Head of caudate nucleus (tissue), 42 donors: ENCODE measurements around the gene SLC25A48.

Experiments
- DNase-seq, 42 donors: peaks; one replicate each; pipeline versions ENCODE4 v3.0.0 to v3.0.0-alpha.2; 2020 to 2021; ENCODE audit warnings: mixed read lengths in 7 of 42
- intact Hi-C: fragments of 100-400 bp; cut with DNase I; formaldehyde crosslinking; loops from one replicate; pipeline ENCODE4 v1.15.0; 2022

The SLC25A48 gene

DNA sequence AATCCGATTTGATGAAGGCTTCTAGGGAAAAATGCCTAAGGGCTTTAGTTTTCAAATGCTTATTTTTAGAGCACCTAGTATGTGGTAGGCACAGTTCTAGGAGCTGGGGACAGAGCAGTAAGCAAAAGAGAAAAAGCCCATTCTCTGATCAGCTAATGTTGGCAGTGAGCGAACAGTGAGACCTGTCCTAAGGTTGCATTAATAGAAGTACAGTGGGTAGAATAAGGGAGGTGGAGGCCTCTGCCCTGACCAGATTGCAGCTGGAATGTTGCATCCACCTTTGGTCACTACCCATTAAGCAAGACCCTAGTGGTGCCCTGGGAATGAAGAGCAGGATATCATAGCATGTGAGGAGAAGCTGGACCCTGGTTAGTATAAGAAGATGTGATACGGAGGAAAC lies 41.1 kb downstream of the SLC25A48 start:
- no peak for DNase-seq
- intact Hi-C loops: no loop called here

DNA sequence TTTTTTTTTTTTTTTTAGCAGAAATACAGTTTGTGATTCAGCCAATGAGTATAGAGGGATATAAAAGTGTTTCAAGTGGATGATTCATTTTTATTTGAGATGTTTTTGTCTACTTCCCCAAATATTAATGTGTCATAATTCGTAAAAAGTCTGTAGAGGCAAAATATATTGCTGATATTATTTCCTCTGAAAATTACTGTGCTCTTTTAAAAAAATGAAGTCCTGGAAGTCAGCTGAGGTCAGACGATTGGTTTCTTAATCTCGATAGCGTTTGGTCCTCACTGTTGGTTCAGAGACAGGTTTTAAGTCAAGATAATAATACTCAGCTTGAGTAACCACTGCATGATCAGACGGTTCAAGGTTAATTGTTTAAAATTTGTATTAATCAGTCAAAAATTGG lies 41.7 kb downstream of the SLC25A48 start:
- intact Hi-C loops: no loop called here
- DNase-seq: no peak

DNA sequence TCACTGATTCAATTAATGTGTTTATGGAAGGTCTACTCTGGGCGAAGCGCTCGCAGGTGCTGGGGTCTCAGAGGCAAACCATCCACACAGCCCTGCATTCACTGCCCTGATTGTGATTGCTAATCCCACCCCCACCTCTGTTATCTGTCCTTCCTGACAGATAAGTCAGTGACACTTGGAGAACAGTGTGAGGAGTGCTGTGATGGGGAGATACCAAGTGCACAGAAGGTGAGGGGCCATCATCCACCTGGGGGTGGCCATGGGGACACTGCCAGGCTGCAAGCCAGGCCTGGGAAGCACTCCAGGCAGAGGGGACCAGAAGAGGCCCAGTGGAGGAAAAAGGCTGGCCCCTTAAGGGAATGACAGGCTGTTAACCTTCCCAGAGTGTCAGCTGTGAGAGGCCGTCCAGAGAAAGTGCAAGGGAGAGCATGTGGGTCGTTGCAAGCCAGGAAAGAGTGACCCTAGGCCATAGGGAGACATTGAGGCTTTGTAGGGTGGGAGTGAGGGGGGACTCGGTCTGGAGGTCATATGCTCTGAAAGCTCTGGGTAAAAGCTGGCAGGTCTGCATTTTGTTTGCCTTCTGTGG lies 43.2 kb downstream of the SLC25A48 start:
- no peak for DNase-seq

DNA sequence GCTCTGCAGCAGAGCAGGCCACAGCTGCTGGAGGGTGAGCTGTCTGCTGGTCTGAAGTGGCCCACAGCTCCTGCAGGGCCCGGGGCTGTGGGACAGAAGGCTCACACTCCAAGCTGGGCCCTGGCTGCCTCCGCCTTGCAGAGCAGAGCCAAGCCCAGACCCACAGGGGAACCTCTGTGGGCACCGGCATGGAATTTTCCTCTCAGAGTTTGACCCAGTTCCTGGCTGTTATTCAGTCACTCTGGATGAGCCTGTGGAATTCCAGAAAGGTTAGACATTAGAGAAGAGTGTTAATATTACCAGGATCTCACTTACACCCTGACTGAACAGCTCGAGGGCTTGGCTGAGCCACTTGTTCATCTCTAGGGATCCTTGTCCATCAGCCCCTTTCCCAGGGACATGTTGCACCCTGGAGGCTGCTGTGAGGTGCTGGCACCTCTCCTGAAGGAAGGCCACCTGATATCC lies 43.7 kb downstream of the SLC25A48 start:
- intact Hi-C loops: no loop called here
- peak in 1 of 42 donors; percentile 44 for DNase-seq

More for the DNA sequence above, 43.2 kb downstream of the SLC25A48 start:
- intact Hi-C loops: no loop called here

DNA sequence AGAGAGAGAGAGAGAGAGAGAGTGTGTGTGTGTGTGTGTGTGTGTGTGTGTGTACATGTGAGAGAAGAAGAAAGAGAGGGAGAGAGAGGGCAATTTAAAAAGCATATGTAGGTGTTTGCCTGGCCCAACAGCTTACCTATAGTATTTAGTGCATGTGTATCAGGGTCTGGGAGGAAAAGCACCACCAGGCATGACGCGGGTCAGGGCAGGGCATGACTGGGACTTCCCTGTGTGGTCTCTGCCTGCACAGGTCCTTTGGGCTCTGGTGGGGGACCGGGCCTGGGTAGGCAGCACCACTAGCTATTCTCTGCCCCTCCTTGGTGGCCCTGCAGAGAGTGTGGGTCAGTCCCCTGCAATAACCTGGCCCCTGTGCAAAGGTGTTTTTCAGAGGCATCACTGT lies 45.1 kb downstream of the SLC25A48 start:
- intact Hi-C loops: no loop called here
- DNase-seq: no peak

DNA sequence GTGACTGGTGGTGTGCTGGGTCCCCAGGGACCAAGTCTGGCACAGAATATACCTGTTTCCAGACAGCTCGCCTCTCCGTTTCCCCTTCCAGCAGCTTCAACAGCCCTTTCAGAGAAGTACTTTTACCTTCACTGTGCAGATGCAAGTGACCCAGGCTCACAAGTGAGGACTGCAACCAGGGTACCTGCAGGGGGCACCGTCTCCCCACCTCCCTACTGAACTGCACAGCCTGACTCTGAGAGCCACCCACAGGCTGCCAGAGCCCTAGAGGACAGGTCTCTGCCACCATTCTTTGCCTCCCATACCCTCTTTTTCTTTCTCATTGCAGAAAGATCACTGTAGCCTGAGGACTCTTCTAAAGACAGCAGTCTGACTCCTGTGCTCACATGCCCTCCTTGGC lies 45.8 kb downstream of the SLC25A48 start:
- intact Hi-C loops: no loop called here
- DNase-seq: no peak

DNA sequence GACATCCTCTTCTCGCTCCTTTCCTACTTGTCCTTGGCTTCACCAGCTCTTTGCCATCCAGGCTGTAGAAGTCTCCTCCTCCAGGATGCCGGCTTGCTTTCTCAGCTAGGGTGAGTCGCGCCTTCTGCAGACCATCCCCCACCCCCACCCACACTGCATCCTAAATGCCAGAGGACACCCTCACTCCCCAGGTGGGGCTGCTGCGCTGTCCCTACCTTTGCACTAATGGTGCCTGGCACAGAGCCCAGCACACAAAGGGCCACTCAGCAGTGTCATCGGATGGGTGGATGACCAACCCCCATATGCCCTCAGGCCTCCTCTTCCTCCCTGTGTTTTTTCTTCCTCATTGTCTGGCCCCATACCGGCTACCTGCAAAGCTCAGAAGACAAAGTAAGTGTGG lies 46.3 kb downstream of the SLC25A48 start:
- intact Hi-C loops: no loop called here
- DNase-seq: no peak

DNA sequence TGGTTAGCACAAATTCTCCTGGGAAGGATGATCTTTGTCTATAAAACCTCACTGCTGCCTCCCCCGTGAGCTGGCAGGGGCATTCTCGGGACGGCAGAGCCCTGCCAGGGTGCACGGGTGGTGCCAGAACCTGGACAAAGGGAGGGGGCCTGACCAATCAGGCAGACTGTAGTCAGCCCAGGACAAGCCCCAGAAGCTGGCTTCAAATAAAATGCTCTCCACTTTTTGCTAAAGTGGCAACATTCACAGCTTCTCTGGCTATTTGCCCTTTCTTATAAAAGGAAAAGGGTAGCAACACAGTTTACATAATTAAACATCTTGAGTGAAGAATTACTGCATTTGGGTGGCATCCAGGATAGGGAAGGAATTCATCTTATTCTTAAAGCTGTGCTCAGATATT lies 46.8 kb downstream of the SLC25A48 start:
- intact Hi-C loops: no loop called here

DNA sequence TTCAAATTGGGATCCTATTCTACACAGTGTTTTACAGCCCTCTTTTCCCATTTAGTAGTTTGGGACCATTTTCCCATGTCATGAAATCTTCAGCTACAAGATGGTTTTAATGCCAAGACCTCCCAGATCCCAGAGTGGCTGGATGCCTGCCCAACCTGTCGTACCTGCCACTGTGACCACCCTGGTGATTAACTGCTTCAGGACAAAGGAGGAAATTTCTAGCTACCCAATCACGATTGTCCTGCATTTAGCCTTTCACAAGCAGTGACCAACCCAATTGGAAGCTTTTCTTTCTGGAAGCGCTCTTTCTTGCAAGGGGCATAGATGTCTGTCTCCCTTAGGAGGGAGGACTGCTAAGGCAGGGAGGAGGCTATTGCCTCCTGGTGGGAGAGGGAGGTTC lies 47.4 kb downstream of the SLC25A48 start:
- intact Hi-C loops: no loop called here
- DNase-seq: no peak

More for the DNA sequence above, 46.8 kb downstream of the SLC25A48 start:
- DNase-seq: peak in 31 of 42 donors; percentile 17 to 79 (median 48)

DNA sequence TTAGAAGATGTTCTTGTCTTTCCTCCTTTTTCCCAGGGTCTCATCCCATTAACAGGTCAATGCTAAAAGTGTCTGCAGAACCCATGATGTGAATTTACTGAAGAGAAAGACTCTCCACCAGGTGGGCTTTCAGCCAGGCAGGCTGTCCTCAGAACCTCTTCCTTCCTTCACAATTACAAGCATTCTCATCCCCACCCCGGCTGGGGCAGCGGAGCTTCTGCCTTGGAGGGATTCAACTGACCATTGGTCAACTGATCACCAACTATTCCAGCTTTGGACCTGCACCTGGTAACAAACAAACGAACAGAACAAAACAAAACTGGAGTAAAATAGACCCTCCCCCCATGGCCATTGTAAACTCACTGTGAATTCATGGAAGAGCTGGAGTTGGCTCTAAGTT lies 48.6 kb downstream of the SLC25A48 start:
- no peak for DNase-seq
- intact Hi-C loops: no loop called here

DNA sequence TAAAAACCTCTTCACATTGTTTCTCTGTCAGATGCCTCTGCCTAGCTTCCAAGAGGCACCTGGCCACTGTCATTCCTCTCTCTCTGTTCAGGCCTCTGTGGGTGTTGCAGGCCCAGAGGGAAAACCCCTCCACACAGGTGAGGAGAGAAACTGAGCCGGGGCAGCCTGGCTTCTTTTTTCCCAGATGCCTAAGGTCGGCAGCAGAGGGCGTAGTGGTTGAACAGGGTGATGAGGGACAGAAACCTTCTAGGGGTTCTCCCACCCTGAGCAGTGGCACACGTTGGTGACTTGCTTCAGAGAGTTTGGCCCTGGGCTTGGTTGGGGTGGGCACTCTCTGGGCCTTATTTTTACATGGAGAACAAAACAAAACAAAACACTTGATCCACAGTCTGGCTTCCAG lies 49.0 kb downstream of the SLC25A48 start:
- intact Hi-C loops: no loop called here

DNA sequence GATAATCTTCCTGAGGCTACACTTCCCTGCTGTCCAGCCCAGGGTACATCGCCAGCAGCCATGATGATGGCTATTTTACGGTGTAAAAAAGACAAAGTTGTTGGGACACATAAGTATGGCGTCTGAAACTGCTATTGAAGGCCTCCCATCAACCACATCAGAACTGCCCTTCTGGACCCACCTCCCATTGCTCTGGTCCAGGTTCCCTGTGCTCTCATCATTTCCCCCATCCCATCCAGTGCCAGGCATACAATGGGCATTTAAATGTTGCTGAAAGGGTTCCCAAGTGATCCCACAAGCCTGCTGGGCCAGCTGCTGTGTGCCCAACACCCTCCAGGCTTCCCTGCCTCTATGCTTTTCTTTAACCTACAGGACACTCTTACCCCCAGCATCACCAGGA lies 50.6 kb downstream of the SLC25A48 start:
- intact Hi-C loops: loop anchor here (5.0 kb wide), 1 partner anchor 327 kb away; no protein-coding TSS in a partner anchor
- no peak for DNase-seq

More for the DNA sequence above, 49.0 kb downstream of the SLC25A48 start:
- no peak for DNase-seq

DNA sequence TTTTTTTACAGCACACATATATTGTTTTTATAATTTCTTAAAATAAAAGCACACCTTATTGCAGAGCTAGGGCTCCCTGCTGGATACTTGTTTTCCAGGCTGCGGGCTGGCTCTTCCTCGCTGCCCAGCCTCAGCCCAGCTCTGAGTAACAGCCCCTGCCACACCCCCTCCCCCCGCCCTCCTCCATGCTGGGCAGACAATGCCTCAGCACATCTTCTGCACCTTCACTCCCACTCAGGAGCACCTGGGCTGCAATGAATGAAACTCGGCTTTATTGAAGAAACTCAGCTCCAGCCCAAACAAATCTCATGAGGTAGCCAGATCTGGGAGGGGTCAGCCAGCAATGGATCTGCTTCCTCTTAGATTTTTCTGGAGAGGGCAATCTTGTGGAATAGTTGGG lies 51.7 kb downstream of the SLC25A48 start:
- intact Hi-C loops: loop anchor here (5.0 kb wide), 1 partner anchor 326 kb away; no protein-coding TSS in a partner anchor
- no peak for DNase-seq

DNA sequence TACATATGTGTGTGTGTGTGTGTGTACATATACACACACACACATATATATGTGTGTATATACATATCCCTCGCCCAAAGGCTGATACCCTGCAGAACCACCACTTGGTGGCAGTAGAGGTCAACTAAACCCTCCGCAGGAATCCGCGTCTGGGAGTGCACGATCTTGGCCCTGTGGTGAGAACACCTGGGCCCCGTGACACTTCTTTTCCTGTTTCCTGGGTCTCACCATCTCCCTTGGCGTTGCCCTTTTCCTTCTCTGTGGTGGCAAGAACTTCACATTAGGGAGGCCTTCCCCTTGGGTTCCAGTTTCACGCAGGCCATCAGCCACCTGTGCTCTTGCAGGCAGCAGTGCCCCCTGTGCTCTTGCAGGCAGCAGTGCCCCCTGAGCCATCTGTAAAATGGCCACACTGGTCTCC lies 53.0 kb downstream of the SLC25A48 start:
- intact Hi-C loops: loop anchor here (5.0 kb wide), 1 partner anchor 325 kb away; no protein-coding TSS in a partner anchor
- peak; percentile 43 to 86 (median 70) for DNase-seq

DNA sequence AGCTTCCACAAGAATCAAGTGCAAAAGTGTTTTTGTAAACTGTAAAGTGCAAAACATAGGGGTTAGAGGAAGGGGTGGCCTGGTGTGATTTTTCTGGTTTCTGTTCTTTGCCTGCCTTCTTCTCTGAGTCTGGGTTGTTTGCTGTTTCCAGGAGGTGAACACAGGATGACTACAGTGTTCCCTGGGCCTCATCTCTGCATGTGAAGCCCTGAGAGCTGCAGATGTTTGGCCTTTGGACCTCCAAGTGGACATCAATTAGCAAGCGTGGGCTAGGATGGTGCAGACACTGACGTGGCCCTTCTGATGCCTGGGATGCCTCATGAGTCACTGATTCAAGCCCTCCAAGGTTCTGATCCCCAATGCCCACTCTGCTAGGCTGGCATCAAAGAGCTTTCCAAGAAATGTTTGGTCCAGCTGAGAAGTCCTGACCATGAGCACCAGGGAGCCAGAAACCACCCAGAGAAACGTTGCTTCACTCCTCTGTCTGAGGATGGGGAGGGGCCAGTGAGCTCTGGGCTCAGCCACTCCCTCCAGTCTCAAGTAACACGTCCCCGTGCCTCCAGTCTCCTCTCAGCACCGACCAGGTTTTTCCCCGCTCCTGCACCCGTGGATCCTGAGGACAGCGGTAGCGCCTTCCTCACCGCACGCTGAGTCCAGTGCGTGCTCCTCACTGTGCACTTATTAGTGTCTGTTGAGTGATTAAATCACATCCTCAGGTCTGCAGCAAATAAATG lies 53.6 kb downstream of the SLC25A48 start:
- intact Hi-C loops: loop anchor here (5.0 kb wide), 1 partner anchor 324 kb away; no protein-coding TSS in a partner anchor
- no peak for DNase-seq

DNA sequence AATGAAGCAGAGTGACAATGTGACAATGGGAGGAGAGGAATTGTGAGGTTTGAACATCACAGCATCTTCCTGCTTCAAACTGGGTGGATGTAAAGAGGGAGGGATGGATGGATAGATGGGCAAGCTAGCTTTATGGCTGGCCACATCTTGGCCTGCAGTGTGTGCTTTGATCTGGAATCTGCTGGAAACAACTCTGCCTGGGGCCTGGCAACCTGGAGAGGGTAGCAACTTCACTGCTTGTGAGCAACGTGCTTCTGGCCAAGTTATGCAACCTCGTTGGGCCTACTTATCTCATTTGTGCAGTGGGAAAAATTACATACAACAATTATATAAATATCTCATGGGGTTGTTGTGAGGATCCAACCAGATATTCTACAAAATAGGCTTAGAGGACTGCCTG lies 55.8 kb downstream of the SLC25A48 start:
- intact Hi-C loops: no loop called here
- DNase-seq: no peak

DNA sequence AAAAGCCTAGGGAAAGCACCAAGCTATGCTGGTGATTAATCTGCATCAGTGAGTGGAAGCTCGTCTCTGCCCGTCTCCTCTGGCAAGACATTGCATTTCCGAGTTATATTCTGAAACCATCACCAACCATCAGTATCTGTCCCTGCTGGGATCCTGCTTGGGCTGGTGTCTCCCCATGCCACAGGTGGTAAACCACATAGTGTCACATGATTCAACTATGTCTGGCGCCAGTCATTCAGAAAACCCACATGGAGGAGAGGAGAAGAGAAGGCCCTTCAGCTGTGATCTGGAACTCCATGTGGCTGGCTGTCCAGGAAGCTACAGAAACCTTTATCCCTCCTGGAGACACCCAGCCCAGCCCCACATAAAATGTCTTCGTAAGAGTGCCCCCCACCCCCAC lies 56.4 kb downstream of the SLC25A48 start:
- intact Hi-C loops: no loop called here
- no peak for DNase-seq

DNA sequence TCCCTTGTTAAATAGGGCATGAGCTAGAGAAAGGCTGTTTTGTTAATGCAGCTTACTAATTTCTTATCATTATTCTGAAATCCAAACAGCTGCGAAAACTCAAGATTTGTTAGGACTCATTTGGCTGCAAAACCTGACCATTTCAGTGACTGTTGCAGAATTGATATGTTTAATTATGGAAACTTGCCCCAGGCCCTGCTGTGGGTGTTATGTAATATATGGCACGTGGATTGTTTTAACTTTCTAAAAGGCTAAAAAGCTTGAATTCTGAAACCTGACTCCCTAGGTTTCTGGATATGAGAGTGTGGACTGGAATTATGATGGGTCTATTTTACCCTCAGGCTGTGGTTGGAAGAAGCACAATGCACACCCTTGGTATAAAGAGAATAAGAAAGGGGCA lies 56.8 kb downstream of the SLC25A48 start:
- intact Hi-C loops: no loop called here
- DNase-seq: no peak

DNA sequence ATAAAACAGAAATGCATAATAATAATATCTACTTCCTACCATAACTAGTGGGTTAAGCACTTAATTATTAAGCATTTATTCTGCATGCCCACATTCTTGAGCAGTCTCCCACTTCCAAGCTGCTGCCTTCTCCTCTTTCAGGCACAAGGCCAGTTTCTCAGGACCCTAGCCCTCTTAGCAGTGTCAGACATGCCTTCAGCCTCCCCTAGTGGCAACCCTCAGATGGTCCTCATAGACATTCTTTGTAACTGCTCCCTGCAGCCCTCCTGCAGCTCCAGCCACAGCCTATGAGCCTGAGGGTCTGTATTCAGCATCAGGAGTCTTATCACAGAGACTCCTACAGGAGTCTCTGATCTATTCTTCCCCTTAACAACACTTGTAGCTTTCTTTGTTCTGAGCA lies 57.3 kb downstream of the SLC25A48 start:
- intact Hi-C loops: no loop called here

DNA sequence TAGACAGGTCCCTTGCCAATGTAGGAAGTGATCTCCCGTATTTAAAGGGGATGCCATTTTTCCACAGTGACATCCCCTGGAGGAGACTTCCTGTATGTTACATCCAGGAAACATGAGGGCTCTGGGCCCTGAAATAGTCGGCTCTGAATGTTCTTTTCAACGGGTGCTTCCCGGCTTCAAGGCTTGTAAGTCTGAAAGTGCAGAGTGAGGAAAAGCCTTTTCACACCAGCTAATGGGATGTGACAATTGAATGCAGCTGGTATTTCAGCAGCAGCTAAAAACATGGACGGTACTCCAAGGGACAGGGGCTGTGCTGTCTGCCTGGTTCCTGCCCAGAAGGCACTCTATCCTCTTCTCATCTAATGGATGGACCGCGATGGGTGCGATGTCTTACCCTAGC lies 59.8 kb downstream of the SLC25A48 start:
- DNase-seq: no peak
- intact Hi-C loops: no loop called here

More for the DNA sequence above, 57.3 kb downstream of the SLC25A48 start:
- no peak for DNase-seq

DNA sequence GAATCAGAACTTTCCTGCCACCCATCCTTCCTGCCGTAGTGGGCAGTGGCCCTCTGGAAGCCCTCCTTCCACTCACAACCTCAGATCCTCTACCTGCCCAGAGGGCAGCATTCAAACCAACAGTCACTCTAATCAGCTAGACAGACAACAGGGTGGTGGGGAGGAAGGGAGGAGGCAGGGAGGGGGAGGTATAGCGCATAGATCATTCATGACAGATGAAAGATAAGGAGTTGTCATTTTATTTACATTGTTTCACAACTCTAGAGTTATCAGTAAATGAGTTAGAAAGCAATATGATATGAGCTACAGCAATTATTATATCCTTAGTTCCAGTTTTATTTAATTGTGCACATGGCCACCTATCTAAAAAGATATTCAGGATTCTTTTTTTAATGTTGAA lies 60.3 kb downstream of the SLC25A48 start:
- intact Hi-C loops: no loop called here
- peak in 1 of 42 donors; percentile 14 for DNase-seq
